SKM-1 treated with dmso at 0.1 percent for 144 hours (cell line): ENCODE measurements around the gene ZRSR2.
"Not testable (repeated sequence)": the region's sequence is repeated elsewhere in the genome, so short reads cannot be mapped to it uniquely, and the experiment has no call there.

Source experiments
- DNase-seq: peaks from one replicate; lab custom pipeline; 2025; ENCODE audit not compliant: unreplicated experiment; lab: John Stamatoyannopoulos, UW

The ZRSR2 gene

GRCh38 chrX:15797707-15798106 is 7.4 kb downstream of the ZRSR2 start:
- no peak for DNase-seq

GRCh38 chrX:15804563-15804962 is 14.3 kb downstream of the ZRSR2 start:
- no peak for DNase-seq

- DNase-seq: no peak
Measured at GRCh38 chrX:15808254-15808653, 18.0 kb downstream of the ZRSR2 start.

GRCh38 chrX:15812192-15812938 is 22.1 kb downstream of the ZRSR2 start:
- DNase-seq: no peak

- no peak for DNase-seq
Measured at GRCh38 chrX:15813416-15813815, 23.1 kb downstream of the ZRSR2 start.

GRCh38 chrX:15814771-15815365 is 24.6 kb downstream of the ZRSR2 start:
- no peak for DNase-seq

- DNase-seq: no peak
Measured at GRCh38 chrX:15815779-15816437, 25.6 kb downstream of the ZRSR2 start.

GRCh38 chrX:15816438-15816809 is 26.1 kb downstream of the ZRSR2 start:
- no peak for DNase-seq

GRCh38 chrX:15816886-15817285 is 26.6 kb downstream of the ZRSR2 start:
- no peak for DNase-seq

- no peak for DNase-seq
Measured at GRCh38 chrX:15820106-15821073, 30.1 kb downstream of the ZRSR2 start.

GRCh38 chrX:15822922-15823321 is 32.6 kb downstream of the ZRSR2 start:
- no peak for DNase-seq

GRCh38 chrX:15825936-15826335 is 35.7 kb downstream of the ZRSR2 start:
- DNase-seq: no peak

- no peak for DNase-seq
Measured at GRCh38 chrX:15829217-15829616, 38.9 kb downstream of the ZRSR2 start.

- DNase-seq: not testable (repeated sequence)
Measured at GRCh38 chrX:15831347-15831746, 41.1 kb downstream of the ZRSR2 start.

GRCh38 chrX:15834053-15834452 is 43.8 kb downstream of the ZRSR2 start:
- DNase-seq: no peak

- no peak for DNase-seq
Measured at GRCh38 chrX:15834827-15835595, 44.7 kb downstream of the ZRSR2 start.

- no peak for DNase-seq
Measured at GRCh38 chrX:15838017-15838416, 47.7 kb downstream of the ZRSR2 start.

- DNase-seq: no peak
Measured at GRCh38 chrX:15841853-15842516, 51.7 kb downstream of the ZRSR2 start.

- no peak for DNase-seq
Measured at GRCh38 chrX:15843960-15844359, 53.7 kb downstream of the ZRSR2 start.

GRCh38 chrX:15848576-15848975 is 58.3 kb downstream of the ZRSR2 start:
- DNase-seq: no peak
